Measurements from ENCODE around the gene PDE4B.
"Not testable (repeated sequence)": the region's sequence is repeated elsewhere in the genome, so short reads cannot be mapped to it uniquely, and the experiment has no call there.

PDE4B gene

GRCh38 chr1:65844296-65844695 lies 51.6 kb downstream of the PDE4B start:
- DNase-seq: no peak
- Histone ChIP-seq H3K27me3 (replicated peaks) (no peaks in the 10 kb centered on the region), H3K4me3 (ENCODE audit: low read depth, low read length) (no peak overlapping the region), H3K27ac (no peak overlapping the region), H3K36me3 (replicated peaks) (no peaks in the 10 kb centered on the region)
- TF ChIP-seq CTCF (IDR thresholded peaks at IDR 0.05; ENCODE audit: low read depth, low read length, missing control alignments): no peak
- in situ Hi-C loops (cut with HindIII; ENCODE audit: low pct_ligation_motif_present, low sequenced_read_pairs): no loop called here

- no peaks in the 10 kb centered on the region for H3K27me3 ChIP-seq (replicated peaks)
- TF ChIP-seq CTCF (IDR thresholded peaks at IDR 0.05; ENCODE audit: low read depth, low read length, missing control alignments): no peak
- no peak overlapping the region for H3K4me3 ChIP-seq (ENCODE audit: low read depth, low read length)
- DNase-seq: no peak
- no peak overlapping the region for H3K27ac ChIP-seq
- H3K36me3 ChIP-seq (replicated peaks): no peaks in the 10 kb centered on the region
- in situ Hi-C loops (cut with HindIII; ENCODE audit: low pct_ligation_motif_present, low sequenced_read_pairs): no loop called here
Observed at GRCh38 chr1:65844821-65845534, 52.3 kb downstream of the PDE4B start.

DNA sequence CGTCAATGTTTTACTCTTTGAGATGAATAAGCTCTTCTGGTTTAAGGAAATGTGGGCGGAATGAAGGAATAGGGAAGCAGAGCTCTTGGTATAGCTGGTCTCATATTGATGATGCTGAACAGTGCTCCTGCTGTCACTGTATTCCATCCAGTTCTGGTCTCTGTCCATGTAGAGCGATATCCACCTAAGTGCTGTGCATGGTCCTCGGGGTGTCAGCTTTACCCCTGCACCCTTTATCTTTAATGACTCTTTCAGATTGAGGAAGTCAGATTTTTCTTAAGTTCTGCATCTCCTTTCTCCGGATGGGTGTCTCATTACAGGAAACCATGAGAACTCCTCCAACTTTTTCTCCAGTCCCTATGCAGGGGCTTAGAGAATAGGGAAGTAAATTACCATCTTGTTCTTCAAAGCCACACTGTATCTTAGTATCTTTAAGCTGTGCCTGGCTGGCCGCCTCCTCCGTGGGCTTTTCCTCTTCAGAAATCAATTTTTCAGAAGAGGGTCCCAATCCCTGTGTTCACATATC lies 52.9 kb downstream of the PDE4B start:
- Histone ChIP-seq H3K27me3 (replicated peaks) (no peaks in the 10 kb centered on the region), H3K27ac (no peak overlapping the region), H3K36me3 (replicated peaks) (no peaks in the 10 kb centered on the region), H3K4me3 (ENCODE audit: low read depth, low read length) (no peak overlapping the region)
- TF ChIP-seq CTCF (IDR thresholded peaks at IDR 0.05; ENCODE audit: low read depth, low read length, missing control alignments): no peak
- in situ Hi-C loops (cut with HindIII; ENCODE audit: low pct_ligation_motif_present, low sequenced_read_pairs): no loop called here
- DNase-seq: no peak

DNA sequence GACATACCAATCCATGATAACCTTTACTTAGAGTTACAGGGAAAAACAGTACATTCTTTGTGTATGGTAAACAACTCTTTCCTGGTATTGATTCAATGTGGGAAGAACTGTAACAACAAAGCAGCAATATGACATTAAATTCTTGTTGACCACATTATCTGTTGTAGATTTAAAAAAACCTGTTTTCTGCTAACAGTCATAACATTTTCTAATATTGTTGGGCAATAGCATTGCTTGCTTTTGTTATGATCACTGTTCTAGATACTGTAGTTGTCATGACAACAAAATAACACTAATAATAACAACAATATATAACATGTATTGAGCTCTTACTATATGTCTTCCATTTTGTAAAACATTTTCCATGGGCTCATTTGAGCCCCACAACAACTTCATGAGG lies 54.2 kb downstream of the PDE4B start:
- H3K27me3 ChIP-seq (replicated peaks): no peaks in the 10 kb centered on the region
- no peak overlapping the region for H3K4me3 ChIP-seq (ENCODE audit: low read depth, low read length)
- no peak for TF ChIP-seq CTCF (IDR thresholded peaks at IDR 0.05; ENCODE audit: low read depth, low read length, missing control alignments)
- in situ Hi-C loops (cut with HindIII; ENCODE audit: low pct_ligation_motif_present, low sequenced_read_pairs): no loop called here
- DNase-seq: no peak
- H3K36me3 ChIP-seq (replicated peaks): no peaks in the 10 kb centered on the region
- no peak overlapping the region for H3K27ac ChIP-seq

- no peak for DNase-seq
- no peak for TF ChIP-seq CTCF (IDR thresholded peaks at IDR 0.05; ENCODE audit: low read depth, low read length, missing control alignments)
- in situ Hi-C loops (cut with HindIII; ENCODE audit: low pct_ligation_motif_present, low sequenced_read_pairs): no loop called here
- Histone ChIP-seq H3K36me3 (replicated peaks) (no peaks in the 10 kb centered on the region), H3K27ac (no peak overlapping the region), H3K27me3 (replicated peaks) (no peaks in the 10 kb centered on the region), H3K4me3 (ENCODE audit: low read depth, low read length) (no peak overlapping the region)
Observed at GRCh38 chr1:65850281-65850680, 57.6 kb downstream of the PDE4B start.

DNA sequence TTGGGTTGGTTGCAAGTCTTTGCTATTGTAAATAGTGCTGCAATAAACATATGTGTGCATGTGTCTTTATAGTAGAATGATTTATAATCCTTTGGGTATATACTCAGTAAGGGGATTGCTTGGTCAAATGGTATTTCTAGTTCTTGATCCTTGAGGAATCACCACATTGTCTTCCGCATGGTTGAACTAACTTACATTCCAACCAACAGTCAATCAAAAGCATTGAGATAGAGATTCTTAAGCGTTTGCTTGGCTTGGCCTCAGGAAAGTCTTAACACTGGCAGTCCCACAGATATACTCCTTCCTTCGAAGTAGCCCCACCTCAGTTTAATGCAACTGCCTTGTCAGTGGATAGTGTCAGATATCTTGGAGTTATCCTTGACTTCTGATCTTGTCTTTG lies 63.9 kb downstream of the PDE4B start:
- DNase-seq; in situ Hi-C loops (cut with HindIII; ENCODE audit: low pct_ligation_motif_present, low sequenced_read_pairs); H3K4me3 ChIP-seq (ENCODE audit: low read depth, low read length); H3K36me3 ChIP-seq (replicated peaks); H3K27ac ChIP-seq; H3K27me3 ChIP-seq (replicated peaks): not testable (repeated sequence)
